CD8-positive, alpha-beta memory T cell (primary cell): ENCODE measurements around the gene PRMT1. TPM values are rescaled to one million over a fixed set of nuclear protein-coding genes. Genes with fewer than 3 reads are reported as not detected.
A peak's percentile ranks its signal among the peaks of the same experiment; 100 is the strongest.

Experiments used
- CTCF ChIA-PET: fragments of 350-600 bp; sonication (Branson Sonifier 250); formaldehyde crosslinking; loops from one replicate; lab custom pipeline; 2021; ENCODE audit warnings: antibody characterized with exemption; lab: Charles Lee
- POLR2A ChIA-PET: fragments of 350-600 bp; sonication (Branson Sonifier 250); formaldehyde crosslinking; loops from one replicate; lab custom pipeline; 2021; ENCODE audit warnings: antibody characterized with exemption; lab: Charles Lee
- DNase-seq, 5 donors: peaks; one replicate each; pipeline versions ENCODE4 v3.0.0 to v3.0.0-alpha.2; 2020 to 2022; ENCODE audit warnings: mixed read lengths in 1 of 5
- H3K27ac ChIP-seq: one replicate; pipeline ENCODE4 v1.7.0; 2013; ENCODE audit warnings: low read depth, mild to moderate bottlenecking, low read length, moderate library complexity
- H3K27me3 ChIP-seq: 2 replicates; pipeline ENCODE4 v1.7.0; 2013; ENCODE audit warnings: low read length, mild to moderate bottlenecking; ENCODE audit not compliant: insufficient read depth, poor library complexity, severe bottlenecking
- H3K36me3 ChIP-seq: 2 replicates; pipeline ENCODE4 v1.7.0; 2013; ENCODE audit warnings: mild to moderate bottlenecking, low read length, moderate library complexity; ENCODE audit not compliant: insufficient read depth
- H3K4me1 ChIP-seq: 2 replicates; pipeline ENCODE4 v1.7.0; 2013; ENCODE audit warnings: mild to moderate bottlenecking, low read length, moderate library complexity; ENCODE audit not compliant: insufficient read depth
- H3K4me3 ChIP-seq: 2 replicates; pipeline ENCODE4 v1.7.0; 2013; ENCODE audit warnings: mild to moderate bottlenecking, low read length
- H3K9me3 ChIP-seq: 2 replicates; pipeline ENCODE4 v1.7.0; 2013; ENCODE audit warnings: mild to moderate bottlenecking, low read length
- H3K27ac Mint-ChIP-seq, 8 donors: one replicate each; pipeline ENCODE4 v1.8.0; 2020 to 2021; ENCODE audit warnings: mixed read lengths in 8 of 8, mild to moderate bottlenecking in 6 of 8, inconsistent platforms in 3 of 8, moderate library complexity in 3 of 8
- H3K27me3 Mint-ChIP-seq, 2 donors: one replicate each; pipeline ENCODE4 v1.8.0; 2020 to 2021; ENCODE audit warnings: mixed read lengths in 2 of 2, mild to moderate bottlenecking in 1 of 2, moderate library complexity in 1 of 2
- H3K36me3 Mint-ChIP-seq, 3 donors: one replicate each; pipeline ENCODE4 v1.8.0; 2020 to 2021; ENCODE audit warnings: mixed read lengths in 3 of 3, inconsistent platforms in 1 of 3, mild to moderate bottlenecking in 1 of 3
- H3K4me1 Mint-ChIP-seq, 3 donors: one replicate each; pipeline ENCODE4 v1.8.0; 2020 to 2021; ENCODE audit warnings: mixed read lengths in 3 of 3, inconsistent platforms in 1 of 3, mild to moderate bottlenecking in 1 of 3
- H3K4me3 Mint-ChIP-seq, 7 donors: one replicate each; pipeline ENCODE4 v1.8.0; 2020 to 2021; ENCODE audit warnings: mixed read lengths in 7 of 7, mild to moderate bottlenecking in 6 of 7, moderate library complexity in 4 of 7, inconsistent platforms in 2 of 7
- H3K9me3 Mint-ChIP-seq, 5 donors: one replicate each; pipeline ENCODE4 v1.8.0; 2020 to 2022; ENCODE audit warnings: mixed read lengths in 5 of 5, mild to moderate bottlenecking in 3 of 5, moderate library complexity in 2 of 5, inconsistent platforms in 1 of 5
- polyA plus RNA-seq: library from polyadenylated mRNA; unstranded; fragments of 300-500 nt; fragmentation: Illumina TruSeq; gene quantifications from one replicate; pipeline ENCODE4 v1.2.3, GENCODE V29; 2021
- total RNA-seq, 2 experiments: library from RNA; stranded (reverse); gene quantifications; one replicate each; pipeline ENCODE4 v1.2.3, GENCODE V29; 2021

PRMT1 gene
- total and polyA plus RNA-seq, 3 experiments from 2014 or later: 135 to 537 (median 529) TPM

DNA sequence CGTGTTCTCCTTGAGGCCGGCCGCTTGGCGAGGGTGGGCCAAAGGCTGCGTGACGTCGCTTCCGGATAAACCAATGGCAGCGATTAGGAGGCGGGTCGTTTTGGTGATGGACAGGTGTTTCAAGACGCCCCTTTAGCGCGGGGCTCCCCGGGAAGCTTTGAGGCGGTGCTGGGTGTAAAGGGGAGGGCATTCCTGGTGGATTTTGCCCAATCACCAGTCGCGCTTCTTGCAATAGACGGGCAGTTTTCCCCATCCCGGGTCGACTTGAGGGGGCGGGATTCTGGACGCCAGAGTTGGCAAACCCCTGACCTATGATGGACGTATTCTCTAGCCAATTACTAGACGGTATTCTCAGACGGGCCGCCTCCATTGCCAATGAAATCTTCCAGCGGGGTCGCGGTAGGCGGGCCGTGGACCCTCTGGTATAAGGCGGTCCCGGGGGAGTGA, 264 bp upstream of the PRMT1 start:
- ChIA-PET CTCF (interaction anchor here (0.7 to 6.6 kb wide), 15 partner anchors 9 to 478 kb away, joined by 3 to 56 read pairs (median 4); partner anchors contain the start of genes BCL2L12, FLT3LG, IRF3 and NOSIP), POLR2A (interaction anchor here (0.6 to 2.6 kb wide), 19 partner anchors 12 to 683 kb away, joined by 3 to 32 read pairs (median 4); partner anchors contain the start of genes AKT1S1, AP2A1, BCL2L12 and GYS1)
- Mint-ChIP-seq H3K9me3 (no peaks in the 10 kb centered on the region), H3K27ac (peak overlapping the region; percentile 92 to 100 (median 99)), H3K36me3 (peaks cover 1 to 16% (median 4%) of the 10 kb centered on the region in 3 donors), H3K4me3 (peak overlapping the region; percentile 90 to 100 (median 99)), H3K4me1 (peaks cover 34 to 56% (median 38%) of the 10 kb centered on the region in 3 donors), H3K27me3 (peaks cover 0 to 2% of the 10 kb centered on the region in 2 donors)
- H3K36me3 ChIP-seq: peaks cover under 1% of the 10 kb centered on the region
- H3K27me3 ChIP-seq: no peaks in the 10 kb centered on the region
- peak overlapping the region; percentile 95 for H3K27ac ChIP-seq
- H3K4me1 ChIP-seq: peaks cover 37% of the 10 kb centered on the region
- DNase-seq: peak; percentile 97 to 99 (median 98)
- H3K9me3 ChIP-seq: no peaks in the 10 kb centered on the region
- H3K4me3 ChIP-seq: peak overlapping the region; percentile 88

DNA sequence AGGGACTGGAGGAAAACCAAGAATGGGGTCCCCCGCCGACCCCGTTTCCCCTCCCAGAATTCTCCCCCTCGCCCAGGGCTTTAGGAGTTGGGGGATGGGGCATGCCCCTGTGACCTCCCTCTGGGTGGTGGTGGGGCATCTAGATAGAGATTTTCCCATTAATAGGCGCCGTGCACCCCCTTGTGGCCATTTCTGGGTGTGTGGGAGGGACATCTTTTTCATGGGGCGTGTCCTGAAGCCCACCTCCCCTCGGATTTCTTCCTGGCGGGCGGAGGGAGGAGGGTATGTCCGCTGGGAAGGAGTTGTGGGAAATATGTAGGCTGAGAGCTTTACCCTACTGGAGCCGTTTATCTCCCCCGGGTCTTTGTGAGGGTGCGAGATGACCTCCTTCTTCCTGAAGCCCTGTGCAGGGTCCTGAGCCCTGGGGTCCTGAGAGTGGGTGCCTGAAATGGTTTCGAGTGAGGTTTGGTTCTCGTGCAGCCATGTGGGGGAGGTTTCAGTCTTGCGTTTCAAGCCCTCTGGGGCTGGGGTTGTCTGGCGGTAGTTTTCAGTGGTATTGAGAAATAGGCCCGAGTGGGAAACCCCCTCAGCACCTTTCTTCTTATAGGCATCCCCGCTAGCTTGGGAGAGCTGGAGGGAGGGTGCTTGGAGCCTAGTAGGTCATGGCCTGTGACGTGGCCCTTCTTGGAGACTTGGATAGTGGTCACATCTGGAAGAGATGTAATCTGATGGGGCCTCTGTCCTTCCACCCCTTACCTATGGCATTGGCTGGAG, 1.0 kb downstream of the PRMT1 start:
- H3K4me1 ChIP-seq: peaks cover 32% of the 10 kb centered on the region
- peak overlapping the region; percentile 95 for H3K27ac ChIP-seq

DNA sequence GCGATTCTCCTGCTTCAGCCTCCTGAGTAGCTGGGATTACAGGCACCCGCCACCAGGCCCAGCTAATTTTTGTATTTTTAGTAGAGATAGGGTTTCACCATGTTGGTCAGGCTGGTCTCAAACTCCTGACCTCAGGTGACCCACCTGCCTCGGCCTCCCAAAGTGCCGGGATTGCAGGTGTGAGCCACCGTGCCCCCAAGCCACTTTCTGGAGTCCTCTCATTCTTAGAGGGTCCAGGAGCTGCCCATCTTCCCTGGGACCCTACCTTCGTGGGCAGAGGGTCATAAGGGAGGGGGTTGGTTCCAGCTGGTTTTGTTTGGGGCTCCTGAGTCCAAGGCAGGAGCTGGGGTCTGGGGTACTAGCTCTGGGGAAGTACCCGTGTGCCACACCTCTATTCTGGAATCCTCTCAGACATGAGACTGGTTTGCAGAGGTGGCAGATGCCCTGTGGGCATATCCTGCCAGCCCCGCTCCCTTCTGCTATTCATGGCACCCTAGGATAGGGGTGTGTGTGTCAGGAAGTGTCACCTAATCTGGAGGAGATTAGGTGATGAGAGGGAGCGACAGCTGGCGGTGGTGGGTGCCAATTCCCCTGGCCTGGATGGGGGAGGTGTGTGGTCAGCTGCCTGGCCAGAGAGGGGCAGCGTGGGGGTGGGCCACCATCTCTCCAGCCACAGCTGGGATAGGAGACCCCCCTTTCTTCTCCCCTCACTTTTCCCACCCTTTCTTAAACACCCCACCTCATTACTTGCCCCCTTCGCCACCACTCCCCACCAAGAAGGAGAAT, 2.1 kb downstream of the PRMT1 start:
- H3K27me3 Mint-ChIP-seq: peaks cover 0 to 2% of the 10 kb centered on the region in 2 donors
- H3K4me1 Mint-ChIP-seq: peaks cover 28 to 46% (median 31%) of the 10 kb centered on the region in 3 donors
- Histone ChIP-seq H3K36me3 (peaks cover 8% of the 10 kb centered on the region), H3K4me1 (peaks cover 32% of the 10 kb centered on the region), H3K27ac (no peak overlapping the region), H3K27me3 (no peaks in the 10 kb centered on the region), H3K4me3 (no peak overlapping the region), H3K9me3 (no peaks in the 10 kb centered on the region)
- no peak for DNase-seq
- no peaks in the 10 kb centered on the region for H3K9me3 Mint-ChIP-seq
- peaks cover 4 to 35% (median 6%) of the 10 kb centered on the region in 3 donors for H3K36me3 Mint-ChIP-seq
- peak overlapping the region in 3 of 7 donors; percentile 25 to 69 (median 28) for H3K4me3 Mint-ChIP-seq
- POLR2A ChIA-PET: interaction anchor here (0.6 to 2.6 kb wide), 3 partner anchors 38 to 202 kb away, joined by 3 to 14 read pairs (median 3); partner anchors contain the start of genes RRAS and SCAF1
- peak overlapping the region; percentile 24 to 98 (median 96) for H3K27ac Mint-ChIP-seq
- CTCF ChIA-PET: interaction anchor here (0.8 to 6.6 kb wide), 11 partner anchors 8 to 287 kb away, joined by 3 to 56 read pairs (median 4); partner anchors contain the start of genes FLT3LG, PRR12 and RRAS

More for the DNA sequence above, 1.0 kb downstream of the PRMT1 start:
- H3K27ac Mint-ChIP-seq: peak overlapping the region; percentile 92 to 100 (median 98)
- H3K4me1 Mint-ChIP-seq: peaks cover 28 to 49% (median 31%) of the 10 kb centered on the region in 3 donors
- DNase-seq: peak; percentile 65 to 84 (median 78)
- H3K4me3 Mint-ChIP-seq: peak overlapping the region; percentile 87 to 99 (median 88)
- Histone ChIP-seq H3K36me3 (peaks cover 8% of the 10 kb centered on the region), H3K27me3 (no peaks in the 10 kb centered on the region), H3K4me3 (peak overlapping the region; percentile 88), H3K9me3 (no peaks in the 10 kb centered on the region)
- peaks cover 0 to 2% of the 10 kb centered on the region in 2 donors for H3K27me3 Mint-ChIP-seq
- CTCF ChIA-PET: interaction anchor here (0.7 to 6.6 kb wide), 19 partner anchors 9 to 286 kb away, joined by 3 to 56 read pairs (median 4); partner anchors contain the start of genes FLT3LG, NOSIP, PRR12 and PRRG2
- POLR2A ChIA-PET: interaction anchor here (0.6 to 2.6 kb wide), 8 partner anchors 13 to 591 kb away, joined by 3 to 32 read pairs (median 4); partner anchors contain the start of genes BCL2L12, IRF3, PRR12 and RPS11
- H3K9me3 Mint-ChIP-seq: no peaks in the 10 kb centered on the region
- peaks cover 4 to 27% (median 4%) of the 10 kb centered on the region in 3 donors for H3K36me3 Mint-ChIP-seq

DNA sequence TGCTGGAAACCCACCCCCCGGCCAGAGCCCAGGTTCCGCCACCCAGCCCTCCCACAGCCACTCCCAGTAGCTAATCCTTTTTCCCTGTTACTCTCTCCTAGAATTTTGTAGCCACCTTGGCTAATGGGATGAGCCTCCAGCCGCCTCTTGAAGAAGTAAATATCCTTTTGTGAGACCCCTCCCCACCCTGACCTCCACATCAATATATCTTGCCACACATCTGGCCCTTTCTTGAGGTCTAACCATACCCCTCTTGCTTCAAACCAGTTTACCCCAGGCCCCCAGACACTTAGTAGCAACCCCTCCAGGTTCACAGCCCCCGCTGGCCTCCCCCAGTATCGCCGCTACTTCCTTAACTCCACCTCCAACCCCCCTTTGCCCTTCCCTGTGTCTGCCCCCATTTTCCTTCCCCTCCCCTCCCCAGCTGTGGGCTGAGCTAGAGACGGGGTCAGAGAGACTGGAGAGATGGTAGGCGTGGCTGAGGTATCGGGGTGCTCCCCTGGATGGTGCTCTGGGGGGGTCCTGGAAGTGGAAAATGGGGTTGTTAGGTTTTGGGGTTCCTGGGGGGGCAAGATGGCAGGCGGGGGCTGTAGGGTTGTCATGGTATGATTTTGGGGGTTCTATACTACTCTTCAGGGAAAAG, 2.8 kb downstream of the PRMT1 start:
- Mint-ChIP-seq H3K4me1 (peaks cover 28 to 46% (median 31%) of the 10 kb centered on the region in 3 donors), H3K4me3 (peak overlapping the region in 4 of 7 donors; percentile 11 to 58 (median 40)), H3K36me3 (peaks cover 4 to 41% (median 8%) of the 10 kb centered on the region in 3 donors), H3K27me3 (peaks cover 0 to 2% of the 10 kb centered on the region in 2 donors), H3K9me3 (no peaks in the 10 kb centered on the region), H3K27ac (peak overlapping the region; percentile 56 to 98 (median 90))
- Histone ChIP-seq H3K9me3 (no peaks in the 10 kb centered on the region), H3K4me3 (no peak overlapping the region), H3K27ac (peak overlapping the region; percentile 57), H3K27me3 (no peaks in the 10 kb centered on the region), H3K36me3 (peaks cover 8% of the 10 kb centered on the region), H3K4me1 (peaks cover 32% of the 10 kb centered on the region)
- POLR2A ChIA-PET: interaction anchor here (0.6 to 2.6 kb wide), 3 partner anchors 39 to 202 kb away, joined by 3 to 14 read pairs (median 3); partner anchors contain the start of genes RRAS and SCAF1
- no peak for DNase-seq
- CTCF ChIA-PET: interaction anchor here (0.6 to 6.6 kb wide), 4 partner anchors 9 to 207 kb away, joined by 3 to 56 read pairs (median 6); partner anchors contain the start of genes CPT1C and FLT3LG

DNA sequence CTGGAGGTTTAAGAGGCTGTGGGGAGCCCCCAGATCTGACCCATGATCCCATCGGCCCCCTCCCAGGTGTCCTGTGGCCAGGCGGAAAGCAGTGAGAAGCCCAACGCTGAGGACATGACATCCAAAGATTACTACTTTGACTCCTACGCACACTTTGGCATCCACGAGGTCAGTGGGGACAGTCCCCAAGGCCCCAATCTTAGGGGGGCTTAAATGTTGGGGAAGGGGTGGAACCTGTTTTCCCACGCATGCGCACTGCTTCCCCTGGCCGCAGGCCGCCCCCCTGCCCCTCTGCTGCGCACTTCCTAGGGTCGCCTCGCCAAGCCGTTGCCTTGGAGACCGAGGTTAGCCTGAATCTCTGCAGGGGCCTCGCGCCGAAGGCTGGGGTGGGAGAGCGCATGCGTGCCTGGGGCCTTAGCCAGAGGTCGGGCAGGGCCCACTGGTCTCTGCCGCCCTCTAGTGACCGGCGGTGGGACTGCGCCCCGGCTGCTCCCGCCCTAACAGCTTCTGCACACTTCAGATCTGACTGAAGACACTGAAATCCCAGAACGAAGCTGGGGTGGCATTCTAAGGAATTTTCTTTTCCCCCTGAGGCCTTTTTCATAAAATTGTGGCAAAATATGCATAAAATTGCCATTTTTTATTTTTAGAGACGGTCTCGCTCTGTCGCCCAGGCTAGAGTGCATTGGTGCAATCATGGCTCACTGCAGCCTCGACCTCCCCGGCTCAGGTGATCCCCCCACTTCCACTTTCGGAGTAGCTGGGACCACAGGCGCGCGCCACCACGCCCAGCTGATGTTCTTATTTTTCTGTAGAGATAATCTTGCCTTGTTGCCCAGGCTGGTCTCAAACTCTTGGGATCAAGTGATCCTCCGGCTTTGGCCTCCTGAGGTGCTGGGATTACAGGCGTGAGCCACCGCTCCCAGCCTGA, 3.6 kb downstream of the PRMT1 start:
- peak; percentile 86 to 96 (median 91) for DNase-seq
- Histone ChIP-seq H3K4me3 (no peak overlapping the region), H3K27ac (peak overlapping the region; percentile 57), H3K4me1 (peaks cover 32% of the 10 kb centered on the region), H3K27me3 (no peaks in the 10 kb centered on the region), H3K9me3 (no peaks in the 10 kb centered on the region), H3K36me3 (peaks cover 14% of the 10 kb centered on the region)
- Mint-ChIP-seq H3K9me3 (no peaks in the 10 kb centered on the region), H3K27ac (peak overlapping the region; percentile 56 to 98 (median 90)), H3K4me1 (peaks cover 28 to 46% (median 31%) of the 10 kb centered on the region in 3 donors), H3K27me3 (peaks cover 0 to 2% of the 10 kb centered on the region in 2 donors), H3K36me3 (peaks cover 4 to 49% (median 9%) of the 10 kb centered on the region in 3 donors), H3K4me3 (peak overlapping the region in 4 of 7 donors; percentile 3 to 66 (median 34))
- ChIA-PET CTCF (interaction anchor here (0.6 to 1.9 kb wide), 17 partner anchors 8 to 209 kb away, joined by 3 to 10 read pairs (median 3); partner anchors contain the start of genes ADM5 and CPT1C), POLR2A (interaction anchor here (0.8 to 1.3 kb wide), 2 partner anchors 40 to 229 kb away, joined by 3 read pairs; partner anchors contain the start of gene PIH1D1)

DNA sequence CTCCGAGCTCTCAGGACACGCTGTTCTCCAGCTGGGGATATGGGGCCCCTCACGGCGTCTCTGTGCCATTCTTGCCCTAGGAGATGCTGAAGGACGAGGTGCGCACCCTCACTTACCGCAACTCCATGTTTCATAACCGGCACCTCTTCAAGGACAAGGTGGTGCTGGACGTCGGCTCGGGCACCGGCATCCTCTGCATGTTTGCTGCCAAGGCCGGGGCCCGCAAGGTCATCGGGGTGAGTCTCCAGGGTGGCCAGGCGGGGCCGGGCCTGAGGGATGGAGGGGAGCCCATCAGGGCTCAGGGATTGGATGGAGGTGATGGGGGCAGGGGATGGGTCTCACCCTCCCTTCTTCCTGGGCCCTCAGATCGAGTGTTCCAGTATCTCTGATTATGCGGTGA, 4.8 kb downstream of the PRMT1 start:
- ChIA-PET POLR2A (interaction anchor here (1.3 kb wide), 1 partner anchor 230 kb away, joined by 3 read pairs; the partner anchor contains the start of gene PIH1D1), CTCF (interaction anchor here (1.4 to 1.9 kb wide), 6 partner anchors 10 to 210 kb away, joined by 3 to 10 read pairs (median 5); no protein-coding TSS in a partner anchor)
- Mint-ChIP-seq H3K9me3 (no peaks in the 10 kb centered on the region), H3K4me1 (peaks cover 21 to 37% (median 21%) of the 10 kb centered on the region in 3 donors), H3K36me3 (peaks cover 4 to 55% (median 9%) of the 10 kb centered on the region in 3 donors), H3K27ac (peak overlapping the region in 1 of 8 donors; percentile 79), H3K27me3 (no peaks in the 10 kb centered on the region), H3K4me3 (no peak overlapping the region)
- no peaks in the 10 kb centered on the region for H3K9me3 ChIP-seq
- peaks cover 26% of the 10 kb centered on the region for H3K4me1 ChIP-seq
- H3K27ac ChIP-seq: no peak overlapping the region
- H3K36me3 ChIP-seq: peaks cover 15% of the 10 kb centered on the region
- no peaks in the 10 kb centered on the region for H3K27me3 ChIP-seq
- no peak for DNase-seq
- no peak overlapping the region for H3K4me3 ChIP-seq
